OCI-LY7 (cell line): ENCODE data around the gene WSB2. TPM values are rescaled to one million over a fixed set of nuclear protein-coding genes. Genes with fewer than 3 reads are reported as not detected.

ENCODE experiments used
- BruUV-seq: library from RNA; stranded (reverse); fragments of 400-500 nt; replicated peaks from 2 replicates; lab custom pipeline; 2021; lab: Mats Ljungman, UMichigan
- CTCF ChIA-PET: fragments of 300-600 bp; sonication (Branson Sonifier 250); formaldehyde crosslinking; loops from one replicate; lab custom pipeline; 2022; ENCODE audit warnings: antibody characterized with exemption; ENCODE audit not compliant: unreplicated experiment; lab: Charles Lee
- POLR2A ChIA-PET: fragments of 300-600 bp; sonication (Branson Sonifier 250); formaldehyde crosslinking; loops from one replicate; lab custom pipeline; 2022; ENCODE audit warnings: antibody characterized with exemption; lab: Charles Lee
- DNase-seq: peaks from one replicate; pipeline ENCODE4 v3.0.0-alpha.2; 2015; ENCODE audit warnings: low spot score
- H2AFZ ChIP-seq: fragments of 200-600 bp; sonication (generic), shearing (Covaris generic); 2 replicates; pipeline ENCODE4 v1.6.1; 2014; ENCODE audit warnings: mild to moderate bottlenecking, antibody characterized with exemption, low read length, moderate library complexity
- H3K27ac ChIP-seq: fragments of 200-600 bp; sonication (generic); 2 replicates; pipeline ENCODE4 v1.5.1; 2014; ENCODE audit warnings: mixed run types, low read depth, mild to moderate bottlenecking, moderate library complexity, low read length, inconsistent platforms; ENCODE audit not compliant: poor library complexity, severe bottlenecking
- H3K36me3 ChIP-seq: fragments of 200-600 bp; sonication (generic); 2 replicates; pipeline ENCODE4 v1.6.1; 2014; ENCODE audit warnings: mild to moderate bottlenecking, antibody characterized with exemption, low read length, moderate library complexity, mixed read lengths; ENCODE audit not compliant: insufficient read depth
- H3K4me1 ChIP-seq: fragments of 200-600 bp; sonication (generic); 2 replicates; pipeline ENCODE4 v1.5.1; 2014; ENCODE audit warnings: mild to moderate bottlenecking, low read length; ENCODE audit not compliant: insufficient read depth, poor library complexity, severe bottlenecking
- H3K4me2 ChIP-seq: fragments of 200-600 bp; sonication (generic); 2 replicates; pipeline ENCODE4 v1.6.1; 2014; ENCODE audit warnings: mild to moderate bottlenecking, low read length
- H3K4me3 ChIP-seq: fragments of 200-600 bp; sonication (generic); 2 replicates; pipeline ENCODE4 v1.5.1; 2014; ENCODE audit warnings: mild to moderate bottlenecking, low read depth, low read length; ENCODE audit not compliant: poor library complexity, severe bottlenecking
- H3K79me2 ChIP-seq: fragments of 200-600 bp; sonication (generic); 2 replicates; pipeline ENCODE4 v1.6.1; 2016; ENCODE audit warnings: low read depth, mild to moderate bottlenecking, low read length, moderate library complexity, mixed read lengths; ENCODE audit not compliant: insufficient read depth
- H3K9me2 ChIP-seq: fragments of 200-600 bp; sonication (generic); 2 replicates; pipeline ENCODE4 v1.6.1; 2016; ENCODE audit warnings: mild to moderate bottlenecking, low read length, mixed read lengths; ENCODE audit not compliant: insufficient read depth
- H3K9me3 ChIP-seq: fragments of 200-600 bp; sonication (generic); 2 replicates; pipeline ENCODE4 v1.6.1; 2014; ENCODE audit warnings: mild to moderate bottlenecking, mixed run types, low read length, mixed read lengths
- H4K20me1 ChIP-seq: fragments of 200-600 bp; sonication (generic); 2 replicates; pipeline ENCODE4 v1.6.1; 2014; ENCODE audit warnings: mild to moderate bottlenecking, antibody characterized with exemption, low read length, moderate library complexity, mixed read lengths; ENCODE audit not compliant: insufficient read depth
- EZH2phosphoT487 ChIP-seq: fragments of 200-600 bp; sonication (generic); IDR thresholded peaks from 2 replicates; pipeline ENCODE4 v1.6.1; 2018; ENCODE audit warnings: low read depth, borderline replicate concordance, mild to moderate bottlenecking, mixed run types, antibody characterized with exemption, low read length, moderate library complexity, mixed read lengths
- intact Hi-C: fragments of 100-400 bp; cut with micrococcal nuclease; formaldehyde crosslinking; loops from one replicate; pipeline ENCODE4 v1.10.0; 2022; ENCODE audit not compliant: unreplicated experiment
- total RNA-seq, 2 experiments: library from RNA; depleted of rRNA in 1 of 2; stranded (reverse); fragments of >200 nt in 1 of 2; shearing (Covaris generic) in 1 of 2; gene quantifications; 2 replicates each; pipeline ENCODE4 v1.2.3, GENCODE V29; 2014 to 2022
- TF ChIP-seq, protein P1 (sequence below): fragments of 200-600 bp; sonication (generic); conservative IDR thresholded peaks from 2 replicates; pipeline ENCODE4 v1.5.1; 2014; ENCODE audit warnings: mild to moderate bottlenecking, antibody characterized with exemption, low read length, moderate library complexity, mixed read lengths

The WSB2 gene
- total RNA-seq, 2 experiments from 2014 or later = 31.9 to 34.4 TPM

- CTCF ChIA-PET = no interaction called here
- Histone ChIP-seq H3K9me2 (no peaks in the 10 kb centered on the region), H3K36me3 (peaks cover 99% of the 10 kb centered on the region), H4K20me1 (no peaks in the 10 kb centered on the region), H3K9me3 (no peaks in the 10 kb centered on the region), H3K4me2 (no peak overlapping the region), H3K79me2 (no peaks in the 10 kb centered on the region), H3K27ac (no peak overlapping the region), H3K4me3 (no peak overlapping the region), H2AFZ (no peak overlapping the region), H3K4me1 (peaks cover 9% of the 10 kb centered on the region)
- no TSS peak for BruUV-seq
- no peak for TF ChIP-seq EZH2phosphoT487
- TF ChIP-seq, protein P1, sequence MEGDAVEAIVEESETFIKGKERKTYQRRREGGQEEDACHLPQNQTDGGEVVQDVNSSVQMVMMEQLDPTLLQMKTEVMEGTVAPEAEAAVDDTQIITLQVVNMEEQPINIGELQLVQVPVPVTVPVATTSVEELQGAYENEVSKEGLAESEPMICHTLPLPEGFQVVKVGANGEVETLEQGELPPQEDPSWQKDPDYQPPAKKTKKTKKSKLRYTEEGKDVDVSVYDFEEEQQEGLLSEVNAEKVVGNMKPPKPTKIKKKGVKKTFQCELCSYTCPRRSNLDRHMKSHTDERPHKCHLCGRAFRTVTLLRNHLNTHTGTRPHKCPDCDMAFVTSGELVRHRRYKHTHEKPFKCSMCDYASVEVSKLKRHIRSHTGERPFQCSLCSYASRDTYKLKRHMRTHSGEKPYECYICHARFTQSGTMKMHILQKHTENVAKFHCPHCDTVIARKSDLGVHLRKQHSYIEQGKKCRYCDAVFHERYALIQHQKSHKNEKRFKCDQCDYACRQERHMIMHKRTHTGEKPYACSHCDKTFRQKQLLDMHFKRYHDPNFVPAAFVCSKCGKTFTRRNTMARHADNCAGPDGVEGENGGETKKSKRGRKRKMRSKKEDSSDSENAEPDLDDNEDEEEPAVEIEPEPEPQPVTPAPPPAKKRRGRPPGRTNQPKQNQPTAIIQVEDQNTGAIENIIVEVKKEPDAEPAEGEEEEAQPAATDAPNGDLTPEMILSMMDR = no peak
- no peak for DNase-seq
- intact Hi-C loops = loop anchor here (5.0 kb wide), 1 partner anchor 155 kb away; no protein-coding TSS in a partner anchor
- POLR2A ChIA-PET = no interaction called here
Observed at GRCh38 chr12:118032188-118032587, 28.8 kb downstream of the WSB2 start.

- ChIA-PET CTCF (no interaction called here), POLR2A (no interaction called here)
- Histone ChIP-seq H3K27ac (no peak overlapping the region), H3K9me3 (no peaks in the 10 kb centered on the region), H3K79me2 (no peaks in the 10 kb centered on the region), H3K4me1 (no peaks in the 10 kb centered on the region), H3K4me3 (no peak overlapping the region), H4K20me1 (no peaks in the 10 kb centered on the region), H3K36me3 (peaks cover 99% of the 10 kb centered on the region), H3K9me2 (no peaks in the 10 kb centered on the region), H3K4me2 (no peak overlapping the region), H2AFZ (no peak overlapping the region)
- DNase-seq = no peak
- TF ChIP-seq EZH2phosphoT487 = no peak
- TF ChIP-seq, protein P1 = no peak
- no TSS peak for BruUV-seq
- intact Hi-C loops = no loop called here
Observed at GRCh38 chr12:118029166-118029565, 31.8 kb downstream of the WSB2 start.

DNA sequence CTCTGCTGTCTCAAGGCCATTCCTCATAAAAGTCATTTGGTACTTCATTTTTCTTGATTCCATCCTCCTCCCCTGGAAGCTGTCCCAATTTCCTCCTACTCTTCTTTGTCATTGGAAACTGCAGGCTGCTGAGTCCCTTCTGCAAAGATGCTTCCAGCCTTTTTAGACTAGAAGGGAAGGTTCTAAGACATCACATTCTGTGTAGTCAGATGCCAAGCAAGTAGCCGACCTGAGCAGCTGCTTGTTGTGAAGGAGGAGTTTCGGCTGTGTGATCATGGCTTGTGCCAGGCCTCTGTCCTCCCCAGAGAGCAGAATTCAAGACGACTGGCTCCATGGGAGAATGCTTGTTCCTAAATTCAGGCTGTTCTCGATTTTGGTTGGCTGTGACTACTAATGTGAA, 35.8 kb downstream of the WSB2 start:
- H3K9me2 ChIP-seq = no peaks in the 10 kb centered on the region
- no peak for DNase-seq
- CTCF ChIA-PET = no interaction called here
- H3K4me1 ChIP-seq = no peaks in the 10 kb centered on the region
- no TSS peak for BruUV-seq
- no peak overlapping the region for H3K4me2 ChIP-seq
- no peak overlapping the region for H3K4me3 ChIP-seq
- peaks cover 95% of the 10 kb centered on the region for H3K36me3 ChIP-seq
- H3K27ac ChIP-seq = no peak overlapping the region
- no peaks in the 10 kb centered on the region for H3K9me3 ChIP-seq
- H3K79me2 ChIP-seq = no peaks in the 10 kb centered on the region
- no peaks in the 10 kb centered on the region for H4K20me1 ChIP-seq
- no peak for TF ChIP-seq EZH2phosphoT487
- TF ChIP-seq, protein P1 = no peak
- no peak overlapping the region for H2AFZ ChIP-seq
- intact Hi-C loops = no loop called here
- POLR2A ChIA-PET = no interaction called here
